Esophagus muscularis mucosa (tissue), 3 donors: ENCODE data around the gene ACCSL.

Experiments
- CTCF ChIP-seq, 3 experiments: fragments of 200-600 bp in 2 of 3; fragments of 450-650 bp in 1 of 3; sonication (generic) in 2 of 3; IDR thresholded peaks; one replicate each; pipeline ENCODE4 v1.5.1; 2017 to 2019; ENCODE audit warnings: antibody characterized with exemption in 3 of 3, mild to moderate bottlenecking in 2 of 3, moderate library complexity in 1 of 3
- POLR2A ChIP-seq: fragments of 450-650 bp; IDR thresholded peaks from one replicate; pipeline ENCODE4 v1.6.1; 2017; ENCODE audit warnings: antibody characterized with exemption, moderate library complexity, mild to moderate bottlenecking, low read depth
- POLR2AphosphoS5 ChIP-seq, 2 donors: sonication (generic); formaldehyde crosslinking; IDR thresholded peaks; one replicate each; pipeline ENCODE4 v1.6.1; 2017; ENCODE audit warnings: antibody characterized with exemption in 2 of 2

- TF ChIP-seq CTCF (IDR thresholded peaks at IDR 0.05) (no peak), POLR2AphosphoS5 (IDR thresholded peaks at IDR 0.05) (no peak), POLR2A (no peak)
These were observed 2.1 kb downstream of the ACCSL start for GRCh38 chr11:44049832-44050231.
